GM12873 (cell line): ENCODE results near the gene SNX18.

Experiments used
- TF ChIP-seq, protein P1 (sequence below): IDR thresholded peaks from 2 replicates; pipeline ENCODE4 v1.5.1; 2012; ENCODE audit warnings: low read depth, mild to moderate bottlenecking, moderate library complexity, low read length, control low read depth; ENCODE audit not compliant: insufficient read depth; ENCODE audit errors: missing control alignments

SNX18 gene

DNA sequence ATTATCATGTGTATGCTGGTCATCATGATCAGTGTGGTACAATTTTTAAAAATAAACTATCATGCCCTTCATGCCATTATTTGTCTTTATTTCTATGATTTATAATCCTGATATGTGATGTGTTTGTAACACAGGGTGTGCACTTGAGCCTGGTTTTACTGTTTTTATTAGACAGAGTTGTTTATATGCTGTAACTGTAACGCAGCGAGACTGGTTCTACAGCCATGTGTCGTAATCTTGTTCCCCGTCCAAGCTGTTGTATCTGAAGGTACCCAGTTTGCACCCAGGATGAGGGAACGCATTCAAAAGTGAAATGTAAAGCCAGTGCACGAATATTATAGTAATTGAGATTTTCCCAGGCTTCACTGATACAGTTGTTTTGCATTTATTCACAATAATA, 28.2 kb downstream of the SNX18 start:
- TF ChIP-seq, protein P1, sequence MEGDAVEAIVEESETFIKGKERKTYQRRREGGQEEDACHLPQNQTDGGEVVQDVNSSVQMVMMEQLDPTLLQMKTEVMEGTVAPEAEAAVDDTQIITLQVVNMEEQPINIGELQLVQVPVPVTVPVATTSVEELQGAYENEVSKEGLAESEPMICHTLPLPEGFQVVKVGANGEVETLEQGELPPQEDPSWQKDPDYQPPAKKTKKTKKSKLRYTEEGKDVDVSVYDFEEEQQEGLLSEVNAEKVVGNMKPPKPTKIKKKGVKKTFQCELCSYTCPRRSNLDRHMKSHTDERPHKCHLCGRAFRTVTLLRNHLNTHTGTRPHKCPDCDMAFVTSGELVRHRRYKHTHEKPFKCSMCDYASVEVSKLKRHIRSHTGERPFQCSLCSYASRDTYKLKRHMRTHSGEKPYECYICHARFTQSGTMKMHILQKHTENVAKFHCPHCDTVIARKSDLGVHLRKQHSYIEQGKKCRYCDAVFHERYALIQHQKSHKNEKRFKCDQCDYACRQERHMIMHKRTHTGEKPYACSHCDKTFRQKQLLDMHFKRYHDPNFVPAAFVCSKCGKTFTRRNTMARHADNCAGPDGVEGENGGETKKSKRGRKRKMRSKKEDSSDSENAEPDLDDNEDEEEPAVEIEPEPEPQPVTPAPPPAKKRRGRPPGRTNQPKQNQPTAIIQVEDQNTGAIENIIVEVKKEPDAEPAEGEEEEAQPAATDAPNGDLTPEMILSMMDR: no peak

DNA sequence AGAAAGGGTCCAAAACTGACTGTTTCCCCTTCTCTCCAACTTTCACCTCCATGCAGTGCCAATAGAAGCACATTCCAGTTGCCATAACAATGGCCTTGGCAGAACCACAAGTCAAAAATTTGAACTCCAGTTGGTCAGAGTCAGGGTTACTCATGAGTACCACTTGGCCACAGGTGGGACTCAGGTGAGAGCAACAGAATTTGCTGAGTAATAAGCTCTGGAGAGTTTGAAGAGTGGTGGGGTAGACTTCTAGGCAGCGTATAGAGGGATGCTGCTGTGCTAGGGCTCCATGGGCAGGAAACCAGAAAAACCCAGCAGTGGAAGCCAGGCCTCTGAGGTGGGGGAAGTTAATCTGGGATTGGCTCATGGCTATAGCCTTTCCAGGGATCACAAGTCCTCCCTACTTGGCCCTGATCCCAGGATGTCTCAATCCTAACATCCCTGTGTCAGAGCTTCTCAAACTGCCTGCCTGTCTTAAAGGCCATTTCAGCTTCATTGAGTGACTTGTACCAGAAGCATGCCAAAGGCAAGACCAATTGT, 30.2 kb downstream of the SNX18 start:
- TF ChIP-seq, protein P1: no peak

DNA sequence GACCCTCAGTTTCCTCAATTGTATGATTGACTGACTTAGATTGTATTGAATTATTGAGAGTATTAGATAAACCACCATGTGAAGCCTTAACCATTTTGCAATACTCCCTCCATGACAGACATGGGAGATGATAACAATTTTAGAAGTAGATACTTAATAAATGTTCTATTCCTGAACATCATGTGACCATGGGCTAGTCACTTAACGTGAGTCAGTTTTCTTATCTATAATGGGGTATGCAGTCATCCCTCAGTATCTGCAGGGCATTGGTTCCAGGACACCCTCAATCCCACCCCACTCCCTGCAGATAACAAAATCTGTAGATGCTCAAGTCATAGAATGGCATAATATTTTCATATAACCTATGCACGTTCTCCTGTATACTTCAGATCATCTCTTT, 31.0 kb downstream of the SNX18 start:
- TF ChIP-seq, protein P1: no peak

DNA sequence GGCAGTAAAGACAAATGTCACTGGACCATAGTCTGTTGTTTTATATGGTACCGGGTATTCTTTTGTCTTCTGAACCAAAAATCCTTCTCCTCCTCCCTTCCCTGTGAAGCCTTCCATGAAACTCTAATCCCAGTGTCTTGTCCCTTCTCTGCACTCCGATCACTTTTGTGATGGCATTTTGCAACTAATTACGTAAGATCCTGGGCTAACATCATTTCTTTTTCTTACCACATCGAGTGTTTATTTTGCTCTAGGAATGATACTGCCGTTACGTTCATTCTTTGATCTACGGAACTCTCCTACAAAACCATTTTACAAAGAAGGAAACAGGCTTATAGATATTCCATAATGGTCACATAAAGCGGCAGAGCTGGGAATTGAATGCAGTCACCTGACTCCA, 33.7 kb downstream of the SNX18 start:
- TF ChIP-seq, protein P1: no peak

DNA sequence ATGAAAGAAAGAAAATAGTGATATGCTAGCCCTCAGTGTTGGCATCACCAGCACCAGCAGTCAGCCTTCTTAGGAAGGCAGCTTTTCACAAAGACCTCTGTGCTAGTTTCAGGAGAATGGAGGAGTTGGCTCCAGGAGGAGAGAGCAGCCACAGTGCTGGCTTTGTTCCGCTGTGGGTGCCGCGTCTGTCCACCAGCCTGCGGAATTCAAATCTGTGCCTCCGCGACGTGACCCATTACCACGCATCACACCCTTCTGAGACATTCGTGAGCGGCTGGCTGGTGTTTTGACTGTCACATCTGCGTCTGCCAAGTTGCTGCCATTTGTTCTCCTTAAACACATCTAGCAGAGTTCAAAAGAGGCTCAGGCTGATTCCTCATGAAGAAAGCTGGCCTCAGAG, 34.4 kb downstream of the SNX18 start:
- TF ChIP-seq, protein P1: no peak

DNA sequence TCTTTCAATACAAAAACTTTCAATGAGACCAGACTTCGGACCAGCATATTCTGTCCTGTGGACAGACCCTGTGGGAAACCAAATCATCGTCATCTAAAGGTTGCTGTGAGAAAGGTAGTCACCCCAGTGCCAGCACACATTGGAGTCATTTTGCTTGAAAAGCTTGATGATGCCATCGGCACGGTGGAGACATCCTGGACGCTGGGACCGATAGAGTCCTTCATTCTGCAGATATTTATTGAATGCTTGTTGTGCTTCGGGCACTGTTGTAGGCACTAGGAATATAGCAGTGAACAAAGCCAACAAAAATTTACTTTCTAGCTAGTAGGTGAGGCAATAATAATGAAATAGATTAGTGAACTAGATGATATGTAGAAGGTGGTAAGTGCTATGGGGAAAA, 34.9 kb downstream of the SNX18 start:
- TF ChIP-seq, protein P1: no peak

DNA sequence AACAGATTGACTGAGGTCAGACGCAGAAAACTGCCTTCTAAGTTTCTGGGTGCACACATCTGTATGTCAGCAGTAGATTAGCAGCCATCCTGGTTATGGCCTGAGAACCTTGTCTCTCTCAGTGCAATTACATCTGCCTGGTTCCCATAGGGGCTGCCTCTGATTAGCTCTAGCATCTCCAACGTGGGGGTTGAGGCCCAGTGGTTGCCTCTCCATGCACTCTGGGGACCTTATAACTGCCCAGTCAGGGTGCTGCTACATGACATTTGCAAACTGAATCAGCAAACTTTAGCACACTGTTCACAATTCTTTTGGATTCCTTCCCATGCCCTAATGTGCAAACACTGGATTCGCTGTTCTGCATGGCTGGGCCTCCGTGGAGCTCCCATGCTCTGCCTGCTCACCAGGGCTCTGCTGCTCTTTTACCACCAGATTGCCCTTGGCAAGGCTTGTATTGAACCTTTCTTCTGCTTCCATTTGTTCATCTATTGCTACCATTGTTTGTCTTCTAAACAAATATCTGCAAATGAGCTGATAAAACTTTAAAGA, 36.2 kb downstream of the SNX18 start:
- TF ChIP-seq, protein P1: no peak
